ENCODE measurements around the gene CD207.

CD207 gene

DNA sequence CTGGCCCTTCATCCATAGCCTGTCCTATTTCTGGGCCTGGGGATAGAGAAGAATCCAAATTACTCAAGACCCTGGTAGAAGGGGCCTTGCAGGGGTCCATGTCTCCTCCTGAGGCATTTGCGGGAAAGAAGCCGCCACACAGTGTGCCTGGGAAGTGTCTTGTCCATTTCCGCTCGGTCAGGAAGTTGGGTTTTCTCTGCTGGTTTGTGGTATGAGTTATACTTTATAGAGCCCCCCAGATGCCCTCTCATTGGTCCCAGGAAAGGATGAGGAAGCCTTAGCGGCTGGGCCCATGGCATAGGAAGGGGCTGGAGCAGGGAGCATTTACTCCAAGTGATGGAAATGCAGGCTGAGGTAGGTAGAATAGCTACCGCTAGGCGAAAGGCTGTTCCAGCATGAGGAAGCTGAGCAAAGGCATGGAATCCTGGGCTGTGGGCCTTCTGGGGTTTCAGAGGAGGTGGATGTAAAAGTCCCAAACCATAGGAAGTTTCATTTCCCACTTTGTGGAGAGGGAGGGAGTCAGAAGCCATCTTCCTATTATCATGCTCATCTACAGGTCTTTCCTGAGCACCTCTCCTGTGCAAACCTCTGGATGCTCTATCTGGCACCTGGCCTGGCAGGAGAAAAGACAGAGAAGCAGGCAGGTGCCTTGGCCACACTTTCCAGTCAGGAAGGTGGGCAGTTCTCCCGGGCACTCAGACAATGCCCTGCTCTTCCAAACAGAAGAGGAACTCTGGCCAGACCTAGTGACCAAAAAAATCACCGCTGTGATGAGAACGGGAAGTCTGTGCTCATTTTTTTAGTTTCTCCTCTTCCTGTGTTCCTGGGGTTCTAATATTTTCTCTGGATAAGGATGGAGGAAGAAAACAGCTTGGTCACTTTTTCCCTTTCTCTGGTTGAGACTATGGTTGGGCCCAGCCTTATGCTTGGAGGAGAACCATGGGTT, 2.6 kb upstream of the CD207 start:
- DNase-seq (ENCODE audit: low read depth): no peak
- H3K4me3 ChIP-seq (ENCODE audit: low read length): no peak overlapping the region
- no peak for TF ChIP-seq CTCF (IDR thresholded peaks at IDR 0.05; ENCODE audit: insufficient read depth, low read depth, low read length, missing control alignments)

GRCh38 chr2:70834881-70835280, 735 bp downstream of the CD207 start:
- no peak for DNase-seq (ENCODE audit: low read depth)
- no peak for TF ChIP-seq CTCF (IDR thresholded peaks at IDR 0.05; ENCODE audit: insufficient read depth, low read depth, low read length, missing control alignments)

GRCh38 chr2:70834106-70834505, 1.5 kb downstream of the CD207 start:
- TF ChIP-seq CTCF (IDR thresholded peaks at IDR 0.05; ENCODE audit: insufficient read depth, low read depth, low read length, missing control alignments): no peak
- no peak for DNase-seq (ENCODE audit: low read depth)
- no peak overlapping the region for H3K4me3 ChIP-seq (ENCODE audit: low read length)

More at GRCh38 chr2:70834881-70835280, 735 bp downstream of the CD207 start:
- H3K4me3 ChIP-seq (ENCODE audit: low read length): no peak overlapping the region

GRCh38 chr2:70833246-70833645, 2.4 kb downstream of the CD207 start:
- no peak overlapping the region for H3K4me3 ChIP-seq (ENCODE audit: low read length)
- TF ChIP-seq CTCF (IDR thresholded peaks at IDR 0.05; ENCODE audit: insufficient read depth, low read depth, low read length, missing control alignments): no peak
- DNase-seq (ENCODE audit: low read depth): no peak

- no peak for DNase-seq (ENCODE audit: low read depth)
- no peak overlapping the region for H3K4me3 ChIP-seq (ENCODE audit: low read length)
- TF ChIP-seq CTCF (IDR thresholded peaks at IDR 0.05; ENCODE audit: insufficient read depth, low read depth, low read length, missing control alignments): no peak
Observed at GRCh38 chr2:70832386-70832785, 3.2 kb downstream of the CD207 start.

DNA sequence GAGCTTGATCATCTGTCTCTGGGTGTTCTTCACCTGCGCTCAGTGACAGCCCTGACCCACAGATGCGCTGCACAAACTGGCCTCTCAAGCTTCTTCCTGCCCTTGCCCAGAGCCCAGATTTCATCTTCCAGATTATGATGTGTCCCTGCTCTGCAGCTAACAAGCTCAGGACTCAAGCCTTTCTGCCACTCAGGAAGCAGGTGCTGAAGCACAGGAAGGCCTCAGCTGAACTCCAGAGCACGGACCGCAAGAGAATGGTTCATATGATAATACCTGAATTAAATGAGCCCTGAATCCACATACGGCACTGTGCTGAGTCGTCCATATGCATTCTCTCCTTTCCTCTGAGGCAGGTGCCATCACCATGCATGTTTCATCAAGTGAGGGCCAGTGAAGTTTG, 3.8 kb downstream of the CD207 start:
- TF ChIP-seq CTCF (IDR thresholded peaks at IDR 0.05; ENCODE audit: insufficient read depth, low read depth, low read length, missing control alignments): no peak
- no peak overlapping the region for H3K4me3 ChIP-seq (ENCODE audit: low read length)
- no peak for DNase-seq (ENCODE audit: low read depth)

DNA sequence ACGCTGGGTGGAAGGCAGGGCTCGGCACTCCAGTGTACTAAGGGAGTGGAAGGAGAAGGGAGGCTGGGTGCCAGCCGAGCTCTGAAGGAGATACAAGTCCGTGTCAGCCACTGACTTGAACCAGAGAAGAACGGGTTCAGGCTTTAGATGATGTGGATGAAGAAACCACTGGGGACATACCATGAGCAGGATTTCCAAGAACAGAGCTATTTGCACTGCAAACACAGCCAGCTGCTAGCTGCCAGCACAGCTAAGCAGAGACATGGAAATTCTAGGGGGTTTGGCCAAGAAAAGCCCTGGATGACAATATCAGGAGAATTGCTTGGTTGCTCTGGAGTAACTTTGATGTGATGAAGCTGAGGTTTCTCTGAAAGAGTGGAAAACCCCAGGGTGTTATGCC, 5.2 kb downstream of the CD207 start:
- TF ChIP-seq CTCF (IDR thresholded peaks at IDR 0.05; ENCODE audit: insufficient read depth, low read depth, low read length, missing control alignments): no peak
- DNase-seq (ENCODE audit: low read depth): no peak
- H3K4me3 ChIP-seq (ENCODE audit: low read length): no peak overlapping the region
